Glutamatergic neuron (in vitro differentiated cells): ENCODE measurements around the gene KLHL17. TPM values are rescaled to one million over a fixed set of nuclear protein-coding genes. Genes with fewer than 3 reads are reported as not detected.
A peak's percentile ranks its signal among the peaks of the same experiment; 100 is the strongest.

ENCODE experiments used
- DNase-seq: peaks from one replicate; pipeline ENCODE4 v3.0.0; 2022
- H3K27ac Mint-ChIP-seq: one replicate; pipeline ENCODE4 v1.8.0; 2020; ENCODE audit warnings: mild to moderate bottlenecking, mixed read lengths, inconsistent platforms; ENCODE audit not compliant: unreplicated experiment
- H3K27me3 Mint-ChIP-seq: one replicate; pipeline ENCODE4 v1.8.0; 2020; ENCODE audit warnings: mild to moderate bottlenecking, moderate library complexity, mixed read lengths, inconsistent platforms; ENCODE audit not compliant: unreplicated experiment
- H3K36me3 Mint-ChIP-seq: one replicate; pipeline ENCODE4 v1.8.0; 2020; ENCODE audit warnings: mild to moderate bottlenecking, mixed read lengths, inconsistent platforms; ENCODE audit not compliant: unreplicated experiment
- H3K4me1 Mint-ChIP-seq: one replicate; pipeline ENCODE4 v1.8.0; 2020; ENCODE audit warnings: mild to moderate bottlenecking, low read depth, mixed read lengths, inconsistent platforms; ENCODE audit not compliant: unreplicated experiment
- H3K4me3 Mint-ChIP-seq: one replicate; pipeline ENCODE4 v1.8.0; 2020; ENCODE audit warnings: mild to moderate bottlenecking, mixed read lengths, inconsistent platforms; ENCODE audit not compliant: unreplicated experiment
- H3K9me3 Mint-ChIP-seq: one replicate; pipeline ENCODE4 v1.8.0; 2020; ENCODE audit warnings: mild to moderate bottlenecking, moderate library complexity, mixed read lengths, inconsistent platforms; ENCODE audit not compliant: unreplicated experiment
- total RNA-seq: library from RNA; stranded (reverse); fragmentation: NEBNext Ultra II Directional; extraction: Animal tissue kit (Norgen Biotek cat#: 25700); gene quantifications from one replicate; pipeline ENCODE4 v1.2.1, GENCODE V29; 2021; ENCODE audit not compliant: unreplicated experiment
- TF ChIP-seq, protein P1 (sequence below): fragments of 200-600 bp; sonication (generic); IDR thresholded peaks from one replicate; pipeline ENCODE4 v1.5.0; 2021; ENCODE audit not compliant: partially characterized antibody, unreplicated experiment

KLHL17 gene
- total RNA-seq, 1 donor from 2014 or later: 103 TPM

DNA sequence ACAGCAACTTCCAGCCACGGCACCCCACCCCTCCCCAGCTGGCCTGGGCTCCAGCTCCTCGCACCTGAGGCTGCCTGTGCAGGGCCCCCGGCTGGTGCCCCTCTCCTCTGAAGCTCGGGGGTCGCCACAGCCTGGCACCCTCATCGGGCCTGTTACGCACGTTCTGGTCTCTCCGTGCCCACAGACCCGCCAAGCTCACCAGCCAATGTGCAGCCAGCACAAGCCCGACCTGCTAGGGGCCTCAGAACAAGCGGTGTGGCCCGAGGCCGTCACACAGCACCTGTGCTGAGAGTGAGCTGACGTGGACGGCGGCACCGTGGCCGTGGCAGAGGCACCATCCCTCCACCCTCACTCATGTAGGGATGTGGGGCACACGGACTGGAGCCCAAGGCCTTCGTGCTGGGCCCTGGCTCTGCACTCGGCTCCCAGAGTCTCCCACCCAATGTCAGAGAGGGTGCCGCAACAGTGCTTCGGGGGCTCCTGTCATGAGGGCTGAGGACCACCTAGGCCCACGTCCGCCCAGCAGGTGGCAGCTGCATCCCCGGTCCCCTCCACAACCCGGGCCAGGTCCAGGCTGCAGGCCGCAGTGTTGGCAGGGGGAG is 41.0 kb upstream of the KLHL17 start:
- H3K27me3 Mint-ChIP-seq: peaks cover 25% of the 10 kb centered on the region
- H3K27ac Mint-ChIP-seq: no peak overlapping the region
- H3K36me3 Mint-ChIP-seq: peaks cover 7% of the 10 kb centered on the region
- peaks cover 14% of the 10 kb centered on the region for H3K4me1 Mint-ChIP-seq
- DNase-seq: peak; percentile 56
- TF ChIP-seq, protein P1, sequence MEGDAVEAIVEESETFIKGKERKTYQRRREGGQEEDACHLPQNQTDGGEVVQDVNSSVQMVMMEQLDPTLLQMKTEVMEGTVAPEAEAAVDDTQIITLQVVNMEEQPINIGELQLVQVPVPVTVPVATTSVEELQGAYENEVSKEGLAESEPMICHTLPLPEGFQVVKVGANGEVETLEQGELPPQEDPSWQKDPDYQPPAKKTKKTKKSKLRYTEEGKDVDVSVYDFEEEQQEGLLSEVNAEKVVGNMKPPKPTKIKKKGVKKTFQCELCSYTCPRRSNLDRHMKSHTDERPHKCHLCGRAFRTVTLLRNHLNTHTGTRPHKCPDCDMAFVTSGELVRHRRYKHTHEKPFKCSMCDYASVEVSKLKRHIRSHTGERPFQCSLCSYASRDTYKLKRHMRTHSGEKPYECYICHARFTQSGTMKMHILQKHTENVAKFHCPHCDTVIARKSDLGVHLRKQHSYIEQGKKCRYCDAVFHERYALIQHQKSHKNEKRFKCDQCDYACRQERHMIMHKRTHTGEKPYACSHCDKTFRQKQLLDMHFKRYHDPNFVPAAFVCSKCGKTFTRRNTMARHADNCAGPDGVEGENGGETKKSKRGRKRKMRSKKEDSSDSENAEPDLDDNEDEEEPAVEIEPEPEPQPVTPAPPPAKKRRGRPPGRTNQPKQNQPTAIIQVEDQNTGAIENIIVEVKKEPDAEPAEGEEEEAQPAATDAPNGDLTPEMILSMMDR: peak; percentile 18
- H3K9me3 Mint-ChIP-seq: peaks cover 17% of the 10 kb centered on the region
- H3K4me3 Mint-ChIP-seq: no peak overlapping the region

DNA sequence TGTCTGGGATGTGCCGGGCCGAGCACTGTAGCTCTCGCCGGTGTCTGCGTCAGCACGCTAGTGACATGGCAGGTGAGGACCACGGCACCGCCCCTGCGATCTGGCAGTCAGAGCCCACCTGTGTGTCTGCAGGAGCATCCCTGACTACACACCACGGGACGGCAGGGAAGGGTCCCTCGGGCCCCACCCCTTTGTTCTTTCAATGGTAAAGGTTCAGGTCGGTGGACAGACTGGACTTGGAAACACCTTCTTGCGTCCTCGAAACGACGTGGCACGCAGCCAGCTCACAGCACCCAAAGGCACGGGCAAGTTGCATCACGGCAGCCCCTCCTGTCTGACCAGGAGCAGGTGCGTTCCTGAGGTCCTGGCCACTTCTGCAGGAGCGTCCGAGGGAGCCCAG is 40.4 kb upstream of the KLHL17 start:
- TF ChIP-seq, protein P1: no peak
- H3K27ac Mint-ChIP-seq: no peak overlapping the region
- H3K4me1 Mint-ChIP-seq: peaks cover 14% of the 10 kb centered on the region
- peaks cover 6% of the 10 kb centered on the region for H3K36me3 Mint-ChIP-seq
- H3K27me3 Mint-ChIP-seq: peaks cover 25% of the 10 kb centered on the region
- peaks cover 17% of the 10 kb centered on the region for H3K9me3 Mint-ChIP-seq
- H3K4me3 Mint-ChIP-seq: no peak overlapping the region
- DNase-seq: peak; percentile 15

DNA sequence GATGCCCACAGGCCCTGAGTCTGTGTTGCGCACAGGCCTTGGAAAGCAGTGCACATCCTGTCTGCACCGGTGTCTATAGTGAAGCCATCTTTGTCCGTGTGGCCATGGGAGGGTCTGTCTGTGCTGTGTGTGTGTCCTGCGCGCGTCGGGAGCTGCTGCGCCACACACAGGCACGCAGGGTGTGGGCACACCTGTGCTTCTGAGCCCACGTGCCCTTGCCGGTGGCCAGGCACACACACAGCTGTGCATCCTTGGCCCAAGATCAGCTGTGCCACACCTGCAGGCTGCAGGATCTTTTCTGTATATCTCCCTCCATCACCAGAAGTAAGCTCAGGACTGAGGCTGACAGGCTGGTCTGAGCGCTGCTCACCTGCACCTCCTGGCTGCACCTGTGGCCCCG is 39.9 kb upstream of the KLHL17 start:
- Mint-ChIP-seq H3K4me1 (peaks cover 14% of the 10 kb centered on the region), H3K9me3 (peaks cover 13% of the 10 kb centered on the region), H3K27me3 (peaks cover 23% of the 10 kb centered on the region), H3K4me3 (peak overlapping the region; percentile 73), H3K36me3 (peaks cover 3% of the 10 kb centered on the region), H3K27ac (no peak overlapping the region)
- TF ChIP-seq, protein P1: no peak
- DNase-seq: peak; percentile 13

DNA sequence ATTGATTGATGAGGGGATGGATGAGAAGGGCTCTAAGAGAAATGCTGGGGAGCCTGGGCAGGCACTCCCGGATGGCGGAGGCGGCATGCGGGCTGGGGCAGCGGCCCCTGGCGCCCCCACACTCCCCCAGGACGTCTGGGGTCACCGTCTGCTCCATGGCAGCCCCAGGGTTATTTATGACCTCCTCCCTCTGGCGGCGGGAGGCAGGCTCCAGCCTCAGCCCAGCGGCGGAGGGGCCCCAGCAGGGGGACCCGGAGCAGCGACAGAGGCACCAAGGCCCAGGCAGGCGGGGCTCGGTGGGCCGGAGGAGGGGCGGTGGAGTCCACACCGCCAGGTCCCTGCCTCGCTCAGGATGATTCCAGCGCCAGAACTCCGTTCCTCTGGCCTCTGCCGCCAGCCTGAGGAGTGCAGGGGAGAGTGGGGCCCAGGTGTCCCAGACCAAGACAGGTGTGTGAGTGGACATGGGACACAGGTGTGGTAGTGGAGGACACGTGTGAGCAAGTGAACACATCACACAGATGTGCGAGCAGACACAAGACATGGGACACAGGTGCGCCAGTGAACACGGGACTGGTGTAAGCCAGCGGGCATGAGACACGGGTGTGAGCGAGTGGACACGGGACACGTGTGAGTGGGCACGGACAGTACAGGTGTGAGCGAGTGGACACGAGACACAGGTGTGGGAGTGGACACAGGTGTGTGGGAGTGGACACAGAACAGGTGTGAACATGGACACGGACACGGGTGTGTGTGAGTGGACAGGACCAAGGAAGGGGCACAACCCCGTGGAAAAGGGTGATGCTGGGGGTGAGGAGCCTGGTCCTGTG is 39.2 kb upstream of the KLHL17 start:
- peaks cover 21% of the 10 kb centered on the region for H3K27me3 Mint-ChIP-seq
- peak overlapping the region; percentile 73 for H3K4me3 Mint-ChIP-seq
- peaks cover 14% of the 10 kb centered on the region for H3K4me1 Mint-ChIP-seq
- H3K9me3 Mint-ChIP-seq: peaks cover 13% of the 10 kb centered on the region
- H3K36me3 Mint-ChIP-seq: peaks cover 3% of the 10 kb centered on the region
- peak overlapping the region; percentile 38 for H3K27ac Mint-ChIP-seq
- DNase-seq: peak; percentile 87
- TF ChIP-seq, protein P1: peak; percentile 23
